ENCODE data around the gene PTPRM.

DNA sequence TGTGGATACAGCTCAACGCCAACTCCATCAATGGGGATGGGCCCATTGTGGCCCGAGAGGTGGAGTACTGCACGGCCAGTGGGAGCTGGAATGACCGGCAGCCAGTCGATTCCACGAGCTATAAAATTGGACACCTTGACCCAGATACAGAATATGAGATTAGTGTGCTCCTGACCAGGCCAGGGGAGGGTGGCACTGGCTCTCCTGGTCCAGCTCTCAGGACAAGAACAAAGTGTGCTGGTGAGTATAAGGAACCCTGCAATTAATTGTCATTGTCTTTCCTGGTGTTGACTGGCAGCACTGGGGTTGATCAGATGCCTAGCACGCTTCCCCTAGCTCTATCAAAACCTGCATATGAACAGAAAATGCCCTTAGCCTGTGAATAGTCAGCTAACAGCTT is 388.1 kb downstream of the PTPRM start:
- TF ChIP-seq RAD21 (IDR thresholded peaks at IDR 0.05; ENCODE audit: low read length), result no peak
- no peak for TF ChIP-seq CTCF (IDR thresholded peaks at IDR 0.05)
- TF ChIP-seq YY1 (IDR thresholded peaks at IDR 0.05; ENCODE audit: low read depth), result no peak
- TF ChIP-seq SMC3 (IDR thresholded peaks at IDR 0.05; ENCODE audit: low read depth, low read length), result no peak
- TF ChIP-seq RXRA (IDR thresholded peaks at IDR 0.05; ENCODE audit: borderline replicate concordance, low read depth), result no peak
- no peak for TF ChIP-seq EP300 (IDR thresholded peaks at IDR 0.05; ENCODE audit: borderline replicate concordance in 1 of 2, low read depth in 1 of 2, low read length in 1 of 2)
- TF ChIP-seq, protein P1, sequence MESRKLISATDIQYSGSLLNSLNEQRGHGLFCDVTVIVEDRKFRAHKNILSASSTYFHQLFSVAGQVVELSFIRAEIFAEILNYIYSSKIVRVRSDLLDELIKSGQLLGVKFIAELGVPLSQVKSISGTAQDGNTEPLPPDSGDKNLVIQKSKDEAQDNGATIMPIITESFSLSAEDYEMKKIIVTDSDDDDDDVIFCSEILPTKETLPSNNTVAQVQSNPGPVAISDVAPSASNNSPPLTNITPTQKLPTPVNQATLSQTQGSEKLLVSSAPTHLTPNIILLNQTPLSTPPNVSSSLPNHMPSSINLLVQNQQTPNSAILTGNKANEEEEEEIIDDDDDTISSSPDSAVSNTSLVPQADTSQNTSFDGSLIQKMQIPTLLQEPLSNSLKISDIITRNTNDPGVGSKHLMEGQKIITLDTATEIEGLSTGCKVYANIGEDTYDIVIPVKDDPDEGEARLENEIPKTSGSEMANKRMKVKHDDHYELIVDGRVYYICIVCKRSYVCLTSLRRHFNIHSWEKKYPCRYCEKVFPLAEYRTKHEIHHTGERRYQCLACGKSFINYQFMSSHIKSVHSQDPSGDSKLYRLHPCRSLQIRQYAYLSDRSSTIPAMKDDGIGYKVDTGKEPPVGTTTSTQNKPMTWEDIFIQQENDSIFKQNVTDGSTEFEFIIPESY (IDR thresholded peaks at IDR 0.05; ENCODE audit: borderline replicate concordance, low read depth), result no peak
- TF ChIP-seq RFX5 (IDR thresholded peaks at IDR 0.05; ENCODE audit: low read length), result no peak
- TF ChIP-seq, protein P2, sequence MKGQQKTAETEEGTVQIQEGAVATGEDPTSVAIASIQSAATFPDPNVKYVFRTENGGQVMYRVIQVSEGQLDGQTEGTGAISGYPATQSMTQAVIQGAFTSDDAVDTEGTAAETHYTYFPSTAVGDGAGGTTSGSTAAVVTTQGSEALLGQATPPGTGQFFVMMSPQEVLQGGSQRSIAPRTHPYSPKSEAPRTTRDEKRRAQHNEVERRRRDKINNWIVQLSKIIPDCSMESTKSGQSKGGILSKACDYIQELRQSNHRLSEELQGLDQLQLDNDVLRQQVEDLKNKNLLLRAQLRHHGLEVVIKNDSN (IDR thresholded peaks at IDR 0.05; ENCODE audit: borderline replicate concordance, low read depth), result no peak
- no peak for TF ChIP-seq FOXM1 (IDR thresholded peaks at IDR 0.05; ENCODE audit: low read depth)
- TF ChIP-seq PBX3 (IDR thresholded peaks at IDR 0.05), result no peak
- no peak for TF ChIP-seq REST (IDR thresholded peaks at IDR 0.05; ENCODE audit: low read depth, low read length)
- TF ChIP-seq, protein P3, sequence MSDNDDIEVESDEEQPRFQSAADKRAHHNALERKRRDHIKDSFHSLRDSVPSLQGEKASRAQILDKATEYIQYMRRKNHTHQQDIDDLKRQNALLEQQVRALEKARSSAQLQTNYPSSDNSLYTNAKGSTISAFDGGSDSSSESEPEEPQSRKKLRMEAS (IDR thresholded peaks at IDR 0.05; ENCODE audit: low read depth), result no peak
